HG02970 (cell line): Measurements from ENCODE around the gene CHRNB4.
"Not testable (repeated sequence)": the region's sequence is repeated elsewhere in the genome, so short reads cannot be mapped to it uniquely, and the experiment has no call there.

Source experiments
- ATAC-seq: cut with Tn5 transposase; IDR thresholded peaks from one replicate; pipeline ENCODE4 v1.9.1; 2021; ENCODE audit warnings: mild to moderate bottlenecking, moderate library complexity, moderate number of reproducible peaks; ENCODE audit not compliant: unreplicated experiment, low FRiP score

The CHRNB4 gene

GRCh38 chr15:78641102-78641748 lies at the start of gene CHRNB4:
TSS of gene CHRNB4 (minus strand) at chr15:78641210. CDS start at chr15:78641133, 77 bp downstream.
- ATAC-seq, result no peak

GRCh38 chr15:78689626-78690025 lies 48.6 kb upstream of the CHRNB4 start:
- no peak for ATAC-seq

DNA sequence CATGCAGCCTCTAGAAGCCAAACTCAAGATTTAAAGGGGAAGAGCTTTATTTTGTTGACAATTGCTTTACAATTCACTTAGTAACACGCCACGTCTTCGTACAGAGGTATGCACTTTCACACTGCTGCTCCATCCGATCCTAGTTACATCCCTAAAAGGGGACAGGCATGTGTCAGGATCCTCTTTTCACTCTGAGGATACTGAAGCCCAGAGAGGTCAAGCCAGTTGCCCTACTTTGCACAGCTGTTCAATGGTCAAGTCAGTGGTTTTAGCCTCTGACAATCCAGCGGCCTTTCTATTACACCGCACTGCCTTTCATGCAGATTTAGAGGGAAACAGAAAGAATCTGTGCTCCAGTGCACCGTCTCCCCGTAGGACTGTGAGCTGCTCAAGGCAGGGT lies 44.9 kb upstream of the CHRNB4 start:
- no peak for ATAC-seq

GRCh38 chr15:78685159-78685921 lies 44.3 kb upstream of the CHRNB4 start:
- no peak for ATAC-seq

DNA sequence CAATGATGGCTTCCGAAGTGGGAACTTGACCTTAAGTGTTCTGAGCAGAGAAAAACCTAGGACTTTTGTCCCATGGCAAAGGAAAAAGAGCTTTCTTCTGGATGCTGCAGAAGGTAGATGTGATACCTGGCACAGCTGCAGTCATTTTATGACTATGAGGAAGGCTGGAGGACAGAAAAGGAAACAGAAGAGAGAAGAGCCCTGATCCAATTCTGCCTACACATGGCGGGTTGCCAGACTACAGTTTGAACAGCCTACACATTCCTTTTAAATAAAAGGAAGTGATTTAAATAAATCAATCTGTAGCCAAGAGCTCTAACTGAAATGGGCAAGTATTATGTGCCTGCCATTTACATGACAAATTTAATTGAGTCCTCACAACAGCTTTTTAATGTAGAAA lies 43.6 kb upstream of the CHRNB4 start:
- ATAC-seq, result no peak

DNA sequence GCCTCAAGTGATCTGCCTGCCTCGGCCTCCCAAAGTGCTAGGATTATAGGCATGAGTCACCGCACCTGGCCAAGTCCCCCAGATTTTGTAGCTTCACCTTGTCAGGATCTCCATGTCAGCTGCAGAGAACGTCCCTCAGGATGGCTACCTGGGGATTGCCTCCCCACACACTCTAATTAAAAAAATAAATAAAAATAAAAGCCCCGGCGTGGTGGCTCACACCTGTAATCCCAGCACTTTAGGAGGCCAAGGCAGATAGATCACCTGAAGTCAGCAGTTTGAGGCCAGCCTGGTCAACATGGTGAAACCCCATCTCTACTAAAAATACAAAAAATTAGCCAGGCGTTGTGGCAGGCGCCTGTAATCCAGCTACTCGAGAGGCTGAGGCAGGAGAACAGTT lies 42.6 kb upstream of the CHRNB4 start:
- ATAC-seq, result not testable (repeated sequence)

DNA sequence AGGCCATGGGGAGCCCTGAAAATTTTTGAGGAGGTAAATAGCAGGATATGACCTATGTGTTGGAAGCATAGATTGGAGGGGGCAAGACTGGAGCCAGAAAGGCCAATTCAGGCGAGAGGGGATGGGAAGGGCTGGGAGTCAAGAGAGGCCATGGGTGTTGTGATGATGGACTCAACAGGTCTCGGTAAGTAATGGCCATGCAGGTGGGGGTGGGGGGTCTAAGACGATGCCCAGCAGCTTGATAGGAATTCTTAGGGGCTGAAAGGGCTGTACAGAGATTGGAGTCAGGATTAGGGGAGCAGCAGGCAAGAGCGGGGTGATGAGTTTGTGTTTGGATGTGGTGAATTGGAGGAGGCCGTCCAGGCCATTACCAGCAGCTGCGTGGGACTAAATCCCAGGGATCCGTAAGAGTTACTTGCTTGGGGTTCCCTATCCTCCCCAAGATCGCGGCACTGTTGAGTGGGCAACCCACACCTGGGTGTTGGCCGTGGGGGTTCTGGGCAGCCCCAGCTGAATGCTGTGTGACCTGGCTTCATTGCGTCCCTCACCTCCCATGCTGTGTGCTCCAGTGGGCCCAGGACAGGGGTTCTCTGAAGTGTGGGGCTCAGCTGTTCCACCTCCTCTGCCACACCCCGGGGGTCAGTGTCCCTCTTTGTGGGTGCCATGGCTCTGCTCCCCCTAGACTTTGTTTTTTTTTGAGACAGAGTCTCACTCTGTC lies 41.8 kb upstream of the CHRNB4 start:
- ATAC-seq, result no peak

- ATAC-seq, result no peak
These were observed 41.1 kb upstream of the CHRNB4 start for GRCh38 chr15:78682004-78682651.

GRCh38 chr15:78681281-78682003 lies 40.4 kb upstream of the CHRNB4 start:
- no peak for ATAC-seq

- no peak for ATAC-seq
These were observed 39.5 kb upstream of the CHRNB4 start for GRCh38 chr15:78680431-78681075.

DNA sequence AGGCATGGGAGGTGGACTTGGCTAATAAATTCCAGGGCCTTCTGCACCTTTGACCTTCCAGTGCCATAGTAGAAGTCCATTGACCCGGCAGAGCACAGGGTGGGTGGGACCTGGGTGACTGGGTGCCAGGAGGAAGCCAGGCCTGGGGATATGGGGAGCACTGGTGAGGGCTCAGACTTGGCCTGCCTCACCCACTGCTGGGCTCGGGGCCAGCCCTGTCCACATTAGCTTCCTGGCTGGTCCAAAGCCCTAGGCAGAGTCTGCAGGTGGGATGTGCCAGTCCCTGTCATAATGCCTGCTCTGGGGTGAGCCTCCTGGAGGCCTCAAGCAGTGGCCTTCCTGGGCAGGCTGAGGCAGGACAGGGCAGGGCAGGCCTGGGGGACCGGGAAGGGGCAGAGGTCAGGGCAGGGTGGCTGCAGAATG lies 38.1 kb upstream of the CHRNB4 start:
- ATAC-seq, result no peak

DNA sequence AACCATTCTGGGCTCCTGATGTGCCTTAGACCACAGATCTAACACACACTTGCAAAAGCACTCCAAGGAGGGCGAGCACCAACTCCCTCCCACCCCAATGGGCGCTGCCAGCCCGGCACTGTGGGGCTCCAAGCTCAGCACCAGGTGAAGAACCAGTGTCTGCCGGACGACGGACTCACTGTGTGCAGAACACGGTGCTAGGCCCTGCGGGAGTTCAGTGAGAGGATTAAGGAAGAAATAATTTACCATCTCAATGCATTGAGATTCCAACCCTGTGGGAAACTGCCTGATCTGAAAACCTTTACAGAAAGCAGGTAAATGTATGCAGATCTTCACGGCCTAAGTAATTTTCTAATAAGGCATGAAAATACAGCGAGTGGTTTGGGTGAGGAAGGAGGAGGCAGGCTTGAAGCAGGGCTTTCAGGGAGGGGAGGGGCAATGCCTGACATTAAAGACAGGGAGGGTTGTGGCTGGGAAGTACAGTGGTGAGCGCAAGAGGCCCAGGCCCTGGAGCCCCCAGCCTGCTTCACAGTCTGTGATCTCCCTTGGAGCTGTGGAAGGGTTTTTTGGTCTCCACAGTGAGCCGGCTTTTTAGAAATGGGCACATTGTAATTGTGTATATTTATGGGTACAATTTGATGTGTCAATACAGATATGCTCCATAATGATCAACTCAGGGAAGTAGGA lies 35.6 kb upstream of the CHRNB4 start:
- ATAC-seq, result no peak

GRCh38 chr15:78675617-78676360 lies 34.8 kb upstream of the CHRNB4 start:
- ATAC-seq, result no peak

- ATAC-seq, result no peak
These were observed 34.2 kb upstream of the CHRNB4 start for GRCh38 chr15:78675206-78675605.

DNA sequence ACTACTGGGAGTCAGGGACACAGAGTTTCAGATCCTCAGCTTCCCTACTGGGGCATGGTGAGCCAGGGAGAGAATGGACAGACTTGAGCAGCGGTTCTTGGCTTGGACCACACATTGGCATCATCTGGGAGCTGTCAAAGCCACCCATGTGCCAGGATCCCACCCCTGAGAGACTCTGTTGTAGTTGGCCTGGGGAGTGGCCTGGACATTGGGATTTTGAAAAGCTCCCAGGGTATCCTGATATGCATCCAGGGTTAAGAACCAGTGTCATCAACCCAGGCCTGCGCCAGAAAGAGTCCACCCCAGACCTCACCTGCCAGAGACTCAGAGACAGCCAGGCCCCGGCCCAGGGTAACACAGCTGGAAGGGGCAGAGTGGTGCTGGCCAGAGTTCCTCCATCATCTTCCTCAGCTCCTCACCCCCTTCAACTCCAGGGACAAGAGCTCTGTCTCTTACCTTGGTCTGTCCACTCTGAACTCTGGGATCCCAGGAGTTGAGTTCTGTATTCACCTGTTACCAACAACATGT lies 33.0 kb upstream of the CHRNB4 start:
- ATAC-seq, result no peak

DNA sequence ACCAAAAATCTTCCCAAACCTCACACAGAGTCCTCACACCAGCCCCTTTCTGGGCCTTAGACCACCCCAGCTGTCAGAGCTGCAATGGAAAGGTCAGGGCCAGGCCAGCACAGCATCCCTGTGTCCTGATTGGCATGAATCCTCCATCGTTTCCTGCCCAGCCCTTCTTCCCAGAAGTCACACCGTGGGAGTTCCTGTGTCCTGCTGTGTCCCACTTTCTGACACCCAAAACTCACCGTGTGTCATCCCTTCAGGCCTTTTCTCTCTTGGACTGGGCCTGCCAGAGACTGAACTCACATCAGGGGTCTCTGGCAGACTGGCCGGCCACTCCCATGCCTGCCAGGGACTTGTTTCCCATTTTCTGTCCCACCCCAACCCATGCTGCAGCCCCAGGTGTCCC lies 32.5 kb upstream of the CHRNB4 start:
- ATAC-seq, result no peak

- ATAC-seq, result no peak
These were observed 31.4 kb upstream of the CHRNB4 start for GRCh38 chr15:78672285-78673014.
